ENCODE data around the gene CLTA.

CLTA gene

DNA sequence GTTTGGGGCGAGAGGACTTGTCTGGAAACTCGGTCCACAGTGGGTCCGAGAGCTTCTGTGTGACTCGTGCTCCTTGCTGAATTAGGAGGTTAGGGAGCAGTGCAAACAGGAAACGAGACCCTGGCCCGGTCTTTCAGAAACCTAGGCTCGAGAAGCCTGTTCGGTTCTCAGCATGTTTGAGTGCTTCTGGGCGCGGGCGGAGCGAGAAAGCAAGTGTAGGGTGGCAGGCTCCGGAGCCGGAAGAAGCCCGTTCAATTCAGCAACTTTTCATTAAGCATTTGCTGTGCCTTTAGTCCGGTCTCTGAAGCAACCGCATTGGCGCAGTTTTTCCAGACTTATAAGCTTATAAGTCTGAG, 547 bp downstream of the CLTA start:
- no peak for TF ChIP-seq CTCF (IDR thresholded peaks at IDR 0.05; ENCODE audit: low read depth, low read length, missing control alignments)
- DNase-seq (ENCODE audit: low read depth): peak; percentile 13
- H3K4me3 ChIP-seq (ENCODE audit: low read depth, low read length): peak overlapping the region; percentile 97

GRCh38 chr9:36191686-36192085, 965 bp downstream of the CLTA start:
- no peak for TF ChIP-seq CTCF (IDR thresholded peaks at IDR 0.05; ENCODE audit: low read depth, low read length, missing control alignments)
- peak overlapping the region; percentile 97 for H3K4me3 ChIP-seq (ENCODE audit: low read depth, low read length)
- no peak for DNase-seq (ENCODE audit: low read depth)

- no peak for DNase-seq (ENCODE audit: low read depth)
- peak overlapping the region; percentile 97 for H3K4me3 ChIP-seq (ENCODE audit: low read depth, low read length)
- no peak for TF ChIP-seq CTCF (IDR thresholded peaks at IDR 0.05; ENCODE audit: low read depth, low read length, missing control alignments)
Observed at GRCh38 chr9:36192196-36192595, 1.5 kb downstream of the CLTA start.

- H3K4me3 ChIP-seq (ENCODE audit: low read depth, low read length): peak overlapping the region; percentile 97
- DNase-seq (ENCODE audit: low read depth): no peak
- no peak for TF ChIP-seq CTCF (IDR thresholded peaks at IDR 0.05; ENCODE audit: low read depth, low read length, missing control alignments)
Observed at GRCh38 chr9:36193023-36193422, 2.3 kb downstream of the CLTA start.

- H3K4me3 ChIP-seq (ENCODE audit: low read depth, low read length): no peak overlapping the region
- no peak for DNase-seq (ENCODE audit: low read depth)
- TF ChIP-seq CTCF (IDR thresholded peaks at IDR 0.05; ENCODE audit: low read depth, low read length, missing control alignments): no peak
Observed at GRCh38 chr9:36194326-36195000, 3.7 kb downstream of the CLTA start.

DNA sequence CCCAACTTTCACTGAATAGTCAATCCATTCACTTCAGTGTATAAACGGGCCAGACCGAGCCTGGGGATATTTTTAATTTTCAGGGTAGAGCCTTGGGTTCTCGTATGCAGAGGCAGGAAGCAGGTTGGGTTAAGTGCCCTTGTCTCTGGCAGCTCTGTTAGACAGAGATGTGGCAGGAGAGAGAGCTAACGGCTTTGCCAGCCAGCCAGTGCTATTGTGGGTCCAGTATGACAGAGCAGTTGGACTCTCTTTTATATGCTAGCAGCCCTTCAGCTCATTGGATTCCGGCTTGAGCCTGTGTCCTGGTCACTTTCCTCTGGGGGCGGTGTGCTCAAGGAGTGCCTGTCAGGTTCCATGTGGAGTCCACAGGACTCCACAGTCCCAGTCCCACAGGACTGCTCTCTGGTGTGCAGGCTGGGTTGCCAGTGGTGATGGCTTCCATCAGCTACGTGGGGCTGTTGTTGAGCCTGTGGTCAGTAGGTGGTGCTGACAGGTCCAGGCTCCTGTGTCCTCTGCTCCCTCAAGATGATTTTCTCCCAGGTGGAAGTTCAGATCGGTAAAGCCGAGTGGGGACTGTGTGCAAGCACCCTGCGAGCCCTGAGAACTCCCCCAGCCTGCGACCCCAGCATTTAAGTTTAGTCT, 14.3 kb downstream of the CLTA start:
- no peak overlapping the region for H3K4me3 ChIP-seq (ENCODE audit: low read depth, low read length)
- TF ChIP-seq CTCF (IDR thresholded peaks at IDR 0.05; ENCODE audit: low read depth, low read length, missing control alignments): no peak
- no peak for DNase-seq (ENCODE audit: low read depth)

DNA sequence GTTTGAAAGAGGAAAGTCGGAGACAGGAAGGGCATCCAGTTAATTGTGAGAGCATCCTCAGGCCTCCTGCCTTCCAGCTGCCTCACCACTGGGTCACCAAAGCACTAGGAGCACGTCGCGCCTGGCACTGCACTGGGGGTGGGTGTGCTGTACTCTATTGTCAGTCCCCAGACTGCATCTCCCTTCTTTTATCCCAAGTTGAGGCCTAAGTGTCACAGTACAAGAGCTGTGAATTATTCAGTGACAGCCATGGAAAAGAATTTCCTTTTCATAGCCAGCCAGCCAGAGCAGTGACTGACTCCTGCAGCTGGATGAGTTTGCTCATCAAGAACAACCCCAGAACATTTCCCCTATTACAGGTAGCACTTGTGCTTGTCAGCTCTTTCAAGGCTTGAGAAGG, 16.3 kb downstream of the CLTA start:
- no peak for TF ChIP-seq CTCF (IDR thresholded peaks at IDR 0.05; ENCODE audit: low read depth, low read length, missing control alignments)
- no peak for DNase-seq (ENCODE audit: low read depth)
- no peak overlapping the region for H3K4me3 ChIP-seq (ENCODE audit: low read depth, low read length)

Data from GM12864 (cell line).